HUES48 (cell line): ENCODE data around the gene PRKAG2.
"Not testable (repeated sequence)": the region's sequence is repeated elsewhere in the genome, so short reads cannot be mapped to it uniquely, and the experiment has no call there.

Experiments
- H3K27ac ChIP-seq: one replicate; pipeline ENCODE4 v1.7.0; 2013; ENCODE audit warnings: low read depth, low read length, inconsistent platforms
- H3K27me3 ChIP-seq: 2 replicates; pipeline ENCODE4 v1.6.1; 2013; ENCODE audit warnings: mild to moderate bottlenecking, low read length; ENCODE audit not compliant: control insufficient read depth, insufficient read depth
- H3K36me3 ChIP-seq: 2 replicates; pipeline ENCODE4 v1.6.1; 2013; ENCODE audit warnings: low read length; ENCODE audit not compliant: control insufficient read depth, insufficient read depth
- H3K4me1 ChIP-seq: 2 replicates; pipeline ENCODE4 v1.6.1; 2013; ENCODE audit warnings: mild to moderate bottlenecking, low read length; ENCODE audit not compliant: control insufficient read depth, insufficient read depth
- H3K4me3 ChIP-seq: 2 replicates; pipeline ENCODE4 v1.5.1; 2013; ENCODE audit warnings: mild to moderate bottlenecking, low read depth, low read length
- H3K9ac ChIP-seq: 2 replicates; pipeline ENCODE4 v1.6.1; 2013; ENCODE audit warnings: mild to moderate bottlenecking, low read depth, low read length, moderate library complexity
- H3K9me3 ChIP-seq: 2 replicates; pipeline ENCODE4 v1.6.1; 2013; ENCODE audit warnings: low read length; ENCODE audit not compliant: control insufficient read depth, insufficient read depth

PRKAG2 gene

GRCh38 chr7:151757274-151757673 lies 119.6 kb downstream of the PRKAG2 start:
- Histone ChIP-seq H3K4me1 (peaks cover 23% of the 10 kb centered on the region), H3K27ac (no peak overlapping the region), H3K4me3 (no peak overlapping the region), H3K27me3 (no peaks in the 10 kb centered on the region), H3K9ac (no peak overlapping the region), H3K36me3 (no peaks in the 10 kb centered on the region), H3K9me3 (no peaks in the 10 kb centered on the region)

- Histone ChIP-seq H3K4me1 (peaks cover 23% of the 10 kb centered on the region), H3K4me3 (no peak overlapping the region), H3K27me3 (no peaks in the 10 kb centered on the region), H3K9ac (no peak overlapping the region), H3K27ac (no peak overlapping the region), H3K36me3 (no peaks in the 10 kb centered on the region), H3K9me3 (no peaks in the 10 kb centered on the region)
These were observed 120.0 kb downstream of the PRKAG2 start for GRCh38 chr7:151756866-151757265.

GRCh38 chr7:151756076-151756731 lies 120.7 kb downstream of the PRKAG2 start:
- no peak overlapping the region for H3K9ac ChIP-seq
- peaks cover 23% of the 10 kb centered on the region for H3K4me1 ChIP-seq
- H3K27me3 ChIP-seq, result no peaks in the 10 kb centered on the region
- H3K9me3 ChIP-seq, result no peaks in the 10 kb centered on the region
- no peak overlapping the region for H3K27ac ChIP-seq
- no peaks in the 10 kb centered on the region for H3K36me3 ChIP-seq
- H3K4me3 ChIP-seq, result no peak overlapping the region

DNA sequence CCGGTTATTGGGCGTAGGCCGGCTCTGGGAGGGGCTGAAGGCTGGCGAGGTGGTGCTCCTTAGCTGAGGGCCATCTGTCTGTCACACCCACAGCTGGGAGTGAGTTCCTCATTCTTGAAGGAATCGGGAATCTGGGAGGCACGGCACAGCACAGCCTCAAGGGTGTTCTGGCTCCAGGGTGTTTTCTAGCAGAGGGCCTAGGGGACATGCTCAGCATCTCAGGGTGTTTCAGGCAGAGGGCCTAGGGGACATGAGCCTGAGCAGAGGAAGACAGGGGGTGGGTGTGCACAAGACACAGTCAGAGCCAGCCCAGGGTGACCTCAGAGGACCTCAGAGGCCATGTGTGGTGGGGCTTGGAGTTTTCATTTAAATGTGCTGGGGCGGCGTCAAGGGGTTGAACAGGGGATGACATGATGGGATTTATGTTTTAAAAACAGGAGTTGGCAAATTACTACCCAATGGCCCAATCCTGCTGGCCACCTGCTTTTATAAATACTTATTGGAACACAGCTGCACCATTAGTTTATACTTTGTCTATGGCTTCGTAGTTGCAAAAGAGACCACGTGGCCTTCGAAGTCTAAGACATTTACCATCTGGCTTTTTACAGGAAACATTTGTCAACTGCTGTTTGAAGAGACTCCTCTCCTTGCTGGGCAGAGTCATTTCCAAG lies 121.6 kb downstream of the PRKAG2 start:
- Histone ChIP-seq H3K4me3 (no peak overlapping the region), H3K4me1 (peaks cover 23% of the 10 kb centered on the region), H3K9ac (no peak overlapping the region), H3K27me3 (no peaks in the 10 kb centered on the region), H3K9me3 (no peaks in the 10 kb centered on the region), H3K36me3 (no peaks in the 10 kb centered on the region), H3K27ac (peak overlapping the region; percentile 43)

DNA sequence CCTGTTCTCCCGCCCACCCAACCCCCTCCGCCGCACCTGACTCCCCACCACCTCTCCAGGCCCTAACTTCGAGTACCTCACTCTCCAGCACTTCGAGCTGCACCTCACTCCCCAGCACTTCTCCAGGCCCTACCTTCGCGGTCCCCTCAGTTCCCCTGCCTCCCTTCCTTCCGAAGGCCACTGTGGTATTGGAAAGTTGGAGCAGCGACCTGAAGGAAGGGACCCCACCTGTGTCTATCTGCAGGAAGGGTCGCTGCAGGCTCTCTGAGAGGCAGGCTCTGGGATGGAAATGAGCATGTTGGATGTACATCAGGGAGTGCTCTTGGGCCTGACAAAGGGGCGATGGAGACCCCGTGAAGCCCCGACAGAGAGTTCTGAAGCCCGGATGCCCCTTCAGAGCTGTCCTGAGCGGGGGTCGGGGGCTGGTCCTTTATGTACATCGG lies 122.2 kb downstream of the PRKAG2 start:
- no peaks in the 10 kb centered on the region for H3K9me3 ChIP-seq
- no peak overlapping the region for H3K9ac ChIP-seq
- H3K36me3 ChIP-seq, result no peaks in the 10 kb centered on the region
- H3K27ac ChIP-seq, result peak overlapping the region; percentile 83
- no peaks in the 10 kb centered on the region for H3K27me3 ChIP-seq
- H3K4me3 ChIP-seq, result no peak overlapping the region
- peaks cover 23% of the 10 kb centered on the region for H3K4me1 ChIP-seq

GRCh38 chr7:151754142-151754590 lies 122.7 kb downstream of the PRKAG2 start:
- Histone ChIP-seq H3K27me3 (no peaks in the 10 kb centered on the region), H3K27ac (peak overlapping the region; percentile 83), H3K36me3 (no peaks in the 10 kb centered on the region), H3K4me3 (no peak overlapping the region), H3K9ac (no peak overlapping the region), H3K9me3 (no peaks in the 10 kb centered on the region), H3K4me1 (peaks cover 23% of the 10 kb centered on the region)

- H3K27ac ChIP-seq, result no peak overlapping the region
- no peak overlapping the region for H3K4me3 ChIP-seq
- H3K27me3 ChIP-seq, result no peaks in the 10 kb centered on the region
- H3K9me3 ChIP-seq, result no peaks in the 10 kb centered on the region
- H3K36me3 ChIP-seq, result no peaks in the 10 kb centered on the region
- no peak overlapping the region for H3K9ac ChIP-seq
- peaks cover 23% of the 10 kb centered on the region for H3K4me1 ChIP-seq
These were observed 123.9 kb downstream of the PRKAG2 start for GRCh38 chr7:151752816-151753595.

GRCh38 chr7:151752037-151752436 lies 124.9 kb downstream of the PRKAG2 start:
- Histone ChIP-seq H3K9me3 (no peaks in the 10 kb centered on the region), H3K36me3 (no peaks in the 10 kb centered on the region), H3K27ac (no peak overlapping the region), H3K4me3 (no peak overlapping the region), H3K4me1 (peaks cover 16% of the 10 kb centered on the region), H3K9ac (no peak overlapping the region), H3K27me3 (no peaks in the 10 kb centered on the region)

DNA sequence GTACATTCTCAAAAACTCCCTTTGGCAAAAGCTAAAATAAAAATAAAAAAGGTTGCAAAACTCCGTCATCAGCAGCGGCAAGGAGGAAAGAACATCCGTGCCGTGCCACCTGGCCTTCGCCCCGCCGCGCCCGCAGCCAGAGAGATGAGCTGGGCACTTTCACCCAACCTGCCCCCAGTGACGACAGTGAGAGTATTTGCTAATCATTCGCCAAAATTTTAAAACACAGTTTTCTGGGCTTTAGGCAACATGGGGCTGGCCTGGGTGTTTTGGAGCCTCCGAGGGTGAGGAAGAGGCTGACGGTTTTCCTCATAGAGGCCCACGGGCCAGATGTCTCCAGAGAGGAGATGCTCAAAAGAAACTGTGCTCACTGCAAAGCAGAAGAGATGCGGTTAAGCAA lies 128.2 kb downstream of the PRKAG2 start:
- H3K9me3 ChIP-seq, result no peaks in the 10 kb centered on the region
- H3K27ac ChIP-seq, result no peak overlapping the region

GRCh38 chr7:151748021-151748420 lies 128.9 kb downstream of the PRKAG2 start:
- H3K9me3 ChIP-seq, H3K27ac ChIP-seq, H3K36me3 ChIP-seq: not testable (repeated sequence)

More for the DNA sequence above, 128.2 kb downstream of the PRKAG2 start:
- H3K4me3 ChIP-seq, result no peak overlapping the region
- peaks cover under 1% of the 10 kb centered on the region; the same call in 1 of the 2 replicates for H3K4me1 ChIP-seq
- H3K9ac ChIP-seq, result no peak overlapping the region
- no peaks in the 10 kb centered on the region for H3K36me3 ChIP-seq
- H3K27me3 ChIP-seq, result no peaks in the 10 kb centered on the region

GRCh38 chr7:151745706-151746105 lies 131.2 kb downstream of the PRKAG2 start:
- H3K27me3 ChIP-seq, result no peaks in the 10 kb centered on the region
- H3K4me1 ChIP-seq, result peaks cover 4% of the 10 kb centered on the region; the same call in 1 of the 2 replicates
- no peak overlapping the region for H3K27ac ChIP-seq
- H3K9me3 ChIP-seq, result no peaks in the 10 kb centered on the region
- no peak overlapping the region for H3K9ac ChIP-seq
- no peak overlapping the region for H3K4me3 ChIP-seq
- no peaks in the 10 kb centered on the region for H3K36me3 ChIP-seq

More at GRCh38 chr7:151748021-151748420, 128.9 kb downstream of the PRKAG2 start:
- H3K4me3 ChIP-seq, H3K4me1 ChIP-seq, H3K27me3 ChIP-seq, H3K9ac ChIP-seq: not testable (repeated sequence)
